HepG2 (cell line): Measurements from ENCODE around the gene RIPOR3. TPM values are rescaled to one million over a fixed set of nuclear protein-coding genes. Genes with fewer than 3 reads are reported as not detected.
A peak's percentile ranks its signal among the peaks of the same experiment; 100 is the strongest.

Experiments
- AFF4 ChIP-seq: sonication (generic); formaldehyde crosslinking; IDR thresholded peaks from 2 replicates; pipeline ENCODE4 v1.4.0; 2020; ENCODE audit warnings: missing genetic modification reagents
- CBFB ChIP-seq: sonication (generic); formaldehyde crosslinking; IDR thresholded peaks from 2 replicates; pipeline ENCODE4 v1.4.0; 2020; ENCODE audit warnings: missing genetic modification reagents
- FOXC1 ChIP-seq: sonication (generic); formaldehyde crosslinking; IDR thresholded peaks from 2 replicates; pipeline ENCODE4 v1.8.0; 2022; ENCODE audit warnings: mild to moderate bottlenecking, missing genetic modification reagents, borderline replicate concordance
- IKZF5 ChIP-seq: IDR thresholded peaks from 2 replicates; pipeline ENCODE4 v1.6.1; 2018; ENCODE audit warnings: missing genetic modification reagents, mild to moderate bottlenecking, missing compliant biosample characterization
- KLF9 ChIP-seq: IDR thresholded peaks from 2 replicates; pipeline ENCODE4 v1.6.1; 2016; ENCODE audit warnings: low read depth
- MAFF ChIP-seq: IDR thresholded peaks from 2 replicates; pipeline ENCODE4 v1.6.1; 2011; ENCODE audit warnings: low read depth, low read length, improper control_type of control experiment
- SMARCC2 ChIP-seq: fragments of 450-650 bp; IDR thresholded peaks from 2 replicates; pipeline ENCODE4 v1.6.1; 2017; ENCODE audit warnings: antibody characterized with exemption, mild to moderate bottlenecking
- THAP9 ChIP-seq: sonication (generic); formaldehyde crosslinking; IDR thresholded peaks from 2 replicates; pipeline ENCODE4; 2020; ENCODE audit warnings: missing genetic modification reagents, mild to moderate bottlenecking, borderline replicate concordance
- ZBTB49 ChIP-seq: sonication (generic); formaldehyde crosslinking; IDR thresholded peaks from 2 replicates; pipeline ENCODE4 v1.4.0; 2020; ENCODE audit warnings: missing genetic modification reagents, borderline replicate concordance
- ZNF253 ChIP-seq: sonication (generic); formaldehyde crosslinking; IDR thresholded peaks from 2 replicates; pipeline ENCODE4 v1.8.0; 2022; ENCODE audit warnings: mild to moderate bottlenecking, missing genetic modification reagents, borderline replicate concordance
- ZNF280B ChIP-seq: sonication (generic); formaldehyde crosslinking; IDR thresholded peaks from 2 replicates; pipeline ENCODE4 v1.5.0; 2020; ENCODE audit warnings: missing genetic modification reagents, mild to moderate bottlenecking, borderline replicate concordance
- ZNF331 ChIP-seq: sonication (generic); formaldehyde crosslinking; IDR thresholded peaks from 2 replicates; pipeline ENCODE4 v1.4.0; 2020; ENCODE audit warnings: missing genetic modification reagents
- ZNF460 ChIP-seq: sonication (generic); formaldehyde crosslinking; IDR thresholded peaks from 2 replicates; pipeline ENCODE4 v1.5.1; 2020; ENCODE audit warnings: missing genetic modification reagents, mild to moderate bottlenecking, borderline replicate concordance
- ZNF678 ChIP-seq: sonication (generic); formaldehyde crosslinking; IDR thresholded peaks from 2 replicates; pipeline ENCODE4 v1.4.0; 2020; ENCODE audit warnings: mild to moderate bottlenecking, missing genetic modification reagents
- ZNF777 ChIP-seq: sonication (generic); formaldehyde crosslinking; IDR thresholded peaks from 2 replicates; pipeline ENCODE4 v1.4.0; 2020; ENCODE audit warnings: missing genetic modification reagents
- polyA plus RNA-seq, 8 experiments: library from polyadenylated mRNA; depleted of rRNA in 3 of 8; stranded (reverse) in 7 of 8; unstranded in 1 of 8; fragments of >200 nt; fragmentation: Illumina TruSeq in 4 of 8; extraction: Trizol in 4 of 8; gene quantifications; 2 replicates each; pipeline versions ENCODE4 v1.2.1 to v1.2.3, GENCODE V29; 2011 to 2016; ENCODE audit warnings: low read depth in 4 of 8, missing spikeins in 1 of 8, mixed read lengths in 1 of 8; ENCODE audit not compliant: insufficient read depth in 1 of 8
- total RNA-seq, 5 experiments: library from RNA; depleted of rRNA; stranded (reverse); fragments of >200 nt; fragmentation: Illumina TruSeq; extraction: Trizol; gene quantifications; 2 replicates each; pipeline ENCODE4 v1.2.3, GENCODE V29; 2016; ENCODE audit warnings: low read depth in 1 of 5

RIPOR3 gene
- total and polyA plus RNA-seq, 2 of the 13 experiments (the other 11 are each of a cell fraction or from before 2014, with no cell fraction given): 0.18 TPM; not detected in 1

DNA sequence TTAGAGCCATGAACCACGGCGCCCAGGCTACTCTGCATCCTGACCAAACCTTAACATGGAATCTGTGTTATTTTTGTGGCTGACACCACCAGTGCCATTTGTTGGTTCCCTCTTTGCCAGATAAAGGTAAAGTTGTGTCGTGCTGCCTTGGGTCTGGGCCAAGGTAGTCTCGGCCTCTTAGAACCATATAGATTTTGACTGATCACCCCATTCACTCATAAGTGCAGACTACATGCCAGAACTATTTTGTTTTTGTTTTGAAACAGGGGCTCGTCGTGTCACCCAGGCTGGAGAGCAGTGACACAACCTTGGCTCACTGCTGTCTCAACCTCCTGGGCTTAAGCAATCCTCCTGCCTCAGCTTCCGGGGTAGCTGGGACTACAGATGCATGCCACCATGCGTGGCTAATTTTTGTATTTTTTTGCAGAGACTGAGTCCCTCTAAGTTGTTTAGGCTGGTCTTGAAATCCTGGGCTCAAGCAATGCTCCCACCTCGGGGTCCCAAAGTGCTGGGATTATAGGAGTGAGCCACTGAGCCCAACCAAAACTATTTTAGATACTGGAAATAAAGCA is 19.2 kb upstream of the RIPOR3 start (continued):
- TF ChIP-seq ZBTB49 (CRISPR knock-in tag) (no peak), AFF4 (no peak), MAFF (no peak), THAP9 (no peak), FOXC1 (CRISPR knock-in tag) (no peak), ZNF678 (CRISPR knock-in tag) (no peak), IKZF5 (no peak), ZNF460 (CRISPR knock-in tag) (no peak), ZNF777 (0 out of 2 replicates have a peak, but pooled peaks have one; percentile 12), ZNF253 (no peak), KLF9 (no peak), SMARCC2 (no peak), ZNF331 (CRISPR knock-in tag) (peak; percentile 45; the same call in 1 of the 2 replicates), CBFB (CRISPR knock-in tag) (peak; percentile 30; the same call in 1 of the 2 replicates), ZNF280B (CRISPR knock-in tag) (no peak)
